HUES64 (cell line): ENCODE data around the gene CAPN13.

ENCODE experiments used
- H3K27ac ChIP-seq: 2 replicates; pipeline ENCODE4 v1.7.0; 2013; ENCODE audit warnings: low read depth, low read length, inconsistent platforms
- H3K27me3 ChIP-seq: 2 replicates; pipeline ENCODE4 v1.6.1; 2013; ENCODE audit warnings: mild to moderate bottlenecking, low read length; ENCODE audit not compliant: insufficient read depth
- H3K36me3 ChIP-seq: 2 replicates; pipeline ENCODE4 v1.6.1; 2013; ENCODE audit warnings: mild to moderate bottlenecking, low read length; ENCODE audit not compliant: insufficient read depth
- H3K4me1 ChIP-seq: 2 replicates; pipeline ENCODE4 v1.6.1; 2013; ENCODE audit warnings: mild to moderate bottlenecking, low read length, moderate library complexity; ENCODE audit not compliant: insufficient read depth
- H3K4me3 ChIP-seq: 2 replicates; pipeline ENCODE4 v1.5.1; 2013; ENCODE audit warnings: mild to moderate bottlenecking, low read length, moderate library complexity
- H3K9ac ChIP-seq: 2 replicates; pipeline ENCODE4 v1.6.1; 2013; ENCODE audit warnings: mild to moderate bottlenecking, low read depth, low read length
- H3K9me3 ChIP-seq: 2 replicates; pipeline ENCODE4 v1.6.1; 2013; ENCODE audit warnings: low read depth, low read length; ENCODE audit not compliant: insufficient read depth
- WGBS: fragments of 150-250, 120-280 bp; methylation state at CpG from one replicate; pipeline ENCODE4 v1.1.7; 2013; ENCODE audit warnings: missing lambda C conversion rate; 5-methylcytosine and 5-hydroxymethylcytosine counted together

Gene CAPN13

GRCh38 chr2:30684996-30685395 is 122.2 kb downstream of the CAPN13 start:
- Histone ChIP-seq H3K27ac (no peak overlapping the region), H3K27me3 (no peaks in the 10 kb centered on the region), H3K4me3 (no peak overlapping the region), H3K36me3 (no peaks in the 10 kb centered on the region), H3K9me3 (no peaks in the 10 kb centered on the region), H3K9ac (no peak overlapping the region), H3K4me1 (no peaks in the 10 kb centered on the region)
- WGBS: 98% methylated on average over 3 of the region's 3 CpGs

- WGBS: 96% methylated on average over 5 of the region's 5 CpGs
- no peaks in the 10 kb centered on the region for H3K4me1 ChIP-seq
- H3K4me3 ChIP-seq: no peak overlapping the region
- no peaks in the 10 kb centered on the region for H3K36me3 ChIP-seq
- no peaks in the 10 kb centered on the region for H3K9me3 ChIP-seq
- H3K27me3 ChIP-seq: no peaks in the 10 kb centered on the region
- H3K27ac ChIP-seq: no peak overlapping the region
- H3K9ac ChIP-seq: no peak overlapping the region
These were observed 122.7 kb downstream of the CAPN13 start for GRCh38 chr2:30684516-30684915.

GRCh38 chr2:30684026-30684425 is 123.2 kb downstream of the CAPN13 start:
- Histone ChIP-seq H3K9me3 (no peaks in the 10 kb centered on the region), H3K27me3 (no peaks in the 10 kb centered on the region), H3K36me3 (no peaks in the 10 kb centered on the region), H3K27ac (no peak overlapping the region), H3K4me1 (no peaks in the 10 kb centered on the region), H3K9ac (no peak overlapping the region), H3K4me3 (no peak overlapping the region)
- 95% methylated on average over 8 of the region's 8 CpGs for WGBS

GRCh38 chr2:30683236-30683956 is 123.8 kb downstream of the CAPN13 start:
- Histone ChIP-seq H3K9me3 (no peaks in the 10 kb centered on the region), H3K9ac (no peak overlapping the region), H3K36me3 (no peaks in the 10 kb centered on the region), H3K27ac (no peak overlapping the region), H3K4me3 (no peak overlapping the region), H3K4me1 (no peaks in the 10 kb centered on the region), H3K27me3 (no peaks in the 10 kb centered on the region)
- WGBS: 97% methylated on average over 8 of the region's 8 CpGs

- Histone ChIP-seq H3K9me3 (no peaks in the 10 kb centered on the region), H3K27ac (no peak overlapping the region), H3K27me3 (no peaks in the 10 kb centered on the region), H3K9ac (no peak overlapping the region), H3K4me3 (no peak overlapping the region), H3K4me1 (no peaks in the 10 kb centered on the region), H3K36me3 (no peaks in the 10 kb centered on the region)
- 90% methylated on average over 3 of the region's 4 CpGs for WGBS
These were observed 126.2 kb downstream of the CAPN13 start for GRCh38 chr2:30681022-30681421.

- H3K9me3 ChIP-seq: no peaks in the 10 kb centered on the region
- H3K27me3 ChIP-seq: no peaks in the 10 kb centered on the region
- H3K4me1 ChIP-seq: no peaks in the 10 kb centered on the region
- H3K4me3 ChIP-seq: no peak overlapping the region
- no peaks in the 10 kb centered on the region for H3K36me3 ChIP-seq
- no peak overlapping the region for H3K27ac ChIP-seq
- 96% methylated on average over 3 of the region's 3 CpGs for WGBS
- H3K9ac ChIP-seq: no peak overlapping the region
These were observed 127.1 kb downstream of the CAPN13 start for GRCh38 chr2:30680121-30680520.

GRCh38 chr2:30679426-30680088 is 127.7 kb downstream of the CAPN13 start:
- H3K4me3 ChIP-seq: no peak overlapping the region
- no peak overlapping the region for H3K27ac ChIP-seq
- no peaks in the 10 kb centered on the region for H3K27me3 ChIP-seq
- H3K4me1 ChIP-seq: no peaks in the 10 kb centered on the region
- H3K9me3 ChIP-seq: no peaks in the 10 kb centered on the region
- H3K36me3 ChIP-seq: no peaks in the 10 kb centered on the region
- H3K9ac ChIP-seq: no peak overlapping the region
- WGBS: 85% methylated on average over 12 of the region's 12 CpGs

- no peak overlapping the region for H3K27ac ChIP-seq
- H3K9ac ChIP-seq: no peak overlapping the region
- no peaks in the 10 kb centered on the region for H3K27me3 ChIP-seq
- H3K4me1 ChIP-seq: no peaks in the 10 kb centered on the region
- no peak overlapping the region for H3K4me3 ChIP-seq
- H3K9me3 ChIP-seq: no peaks in the 10 kb centered on the region
- 88% methylated on average over 11 of the region's 11 CpGs for WGBS
- H3K36me3 ChIP-seq: no peaks in the 10 kb centered on the region
These were observed 128.7 kb downstream of the CAPN13 start for GRCh38 chr2:30678410-30679137.

GRCh38 chr2:30677861-30678385 is 129.3 kb downstream of the CAPN13 start:
- H3K27ac ChIP-seq: no peak overlapping the region
- no peaks in the 10 kb centered on the region for H3K27me3 ChIP-seq

GRCh38 chr2:30677231-30677630 is 130.0 kb downstream of the CAPN13 start:
- no peaks in the 10 kb centered on the region for H3K36me3 ChIP-seq
- no peaks in the 10 kb centered on the region for H3K27me3 ChIP-seq
- no peak overlapping the region for H3K9ac ChIP-seq
- no peak overlapping the region for H3K4me3 ChIP-seq
- no peaks in the 10 kb centered on the region for H3K9me3 ChIP-seq
- no peak overlapping the region for H3K27ac ChIP-seq
- no peaks in the 10 kb centered on the region for H3K4me1 ChIP-seq

More at GRCh38 chr2:30677861-30678385, 129.3 kb downstream of the CAPN13 start:
- Histone ChIP-seq H3K4me1 (no peaks in the 10 kb centered on the region), H3K9ac (no peak overlapping the region), H3K4me3 (no peak overlapping the region), H3K9me3 (no peaks in the 10 kb centered on the region), H3K36me3 (no peaks in the 10 kb centered on the region)
- 91% methylated on average over 5 of the region's 5 CpGs for WGBS

- H3K4me3 ChIP-seq: no peak overlapping the region
- no peaks in the 10 kb centered on the region for H3K36me3 ChIP-seq
- 97% methylated on average over 2 of the region's 2 CpGs for WGBS
- H3K27ac ChIP-seq: no peak overlapping the region
- no peak overlapping the region for H3K9ac ChIP-seq
- no peaks in the 10 kb centered on the region for H3K27me3 ChIP-seq
- no peaks in the 10 kb centered on the region for H3K4me1 ChIP-seq
- H3K9me3 ChIP-seq: peaks cover 4% of the 10 kb centered on the region; the same call in 1 of the 2 replicates
These were observed 131.5 kb downstream of the CAPN13 start for GRCh38 chr2:30675758-30676157.
